ENCODE results near the gene C20orf202.
"Not testable (repeated sequence)": the region's sequence is repeated elsewhere in the genome, so short reads cannot be mapped to it uniquely, and the experiment has no call there.

C20orf202 gene

DNA sequence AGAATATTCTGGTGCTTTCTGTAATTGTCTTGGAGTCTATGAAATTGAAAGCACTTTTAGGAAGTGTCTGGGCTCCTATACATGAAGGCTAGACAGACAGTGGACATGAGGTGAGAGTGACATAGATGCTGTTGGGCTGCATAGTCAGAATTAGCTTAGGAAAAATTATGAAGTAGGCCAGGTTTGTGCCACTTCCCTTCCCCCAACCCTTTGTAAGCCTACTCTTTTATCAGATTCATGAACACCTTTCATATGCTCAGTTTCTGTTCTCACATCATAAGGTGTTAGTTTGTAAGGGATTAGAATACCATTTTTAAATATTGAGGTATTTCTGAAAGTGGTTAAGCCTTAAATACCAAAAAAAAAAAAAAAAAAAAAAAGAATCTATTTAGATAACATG, 44.4 kb downstream of the C20orf202 start:
- DNase-seq (ENCODE audit: low read depth), result no peak

DNA sequence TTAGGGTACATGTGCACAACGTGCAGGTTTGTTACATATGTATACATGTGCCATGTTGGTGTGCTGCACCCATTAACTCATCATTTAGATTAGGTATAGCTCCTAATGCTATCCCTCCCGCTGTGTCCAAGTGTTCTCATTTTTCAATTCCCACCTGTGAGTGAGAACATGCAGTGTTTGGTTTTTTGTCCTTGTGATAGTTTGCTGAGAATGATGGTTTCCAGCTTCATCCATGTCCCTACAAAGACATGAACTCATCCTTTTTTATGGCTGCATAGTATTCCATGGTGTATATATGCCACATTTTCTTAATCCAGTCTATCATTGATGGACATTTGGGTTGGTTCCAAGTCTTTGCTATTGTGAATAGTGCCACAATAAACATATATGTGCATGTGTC, 47.0 kb downstream of the C20orf202 start:
- not testable (repeated sequence) for DNase-seq (ENCODE audit: low read depth)

DNA sequence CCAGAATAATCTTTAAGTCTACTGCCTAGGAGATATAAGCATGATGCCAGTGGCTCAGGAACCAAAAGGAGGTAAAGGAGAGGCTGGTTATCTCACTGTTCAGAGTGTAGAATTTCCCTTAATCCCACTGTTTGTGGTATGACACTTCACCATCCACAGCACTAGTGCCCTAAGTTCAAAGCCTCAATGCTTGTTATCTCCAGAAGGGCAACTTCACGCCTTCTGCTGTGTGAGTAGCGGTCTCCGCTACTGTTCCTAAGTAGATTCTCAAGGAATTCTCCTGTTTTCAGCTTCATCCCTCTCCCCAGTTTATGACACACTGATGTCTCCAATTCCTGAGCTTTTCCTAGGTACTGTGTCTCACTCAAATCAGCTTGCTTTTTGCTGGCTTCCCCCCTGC, 49.2 kb downstream of the C20orf202 start:
- no peak for DNase-seq (ENCODE audit: low read depth)

DNA sequence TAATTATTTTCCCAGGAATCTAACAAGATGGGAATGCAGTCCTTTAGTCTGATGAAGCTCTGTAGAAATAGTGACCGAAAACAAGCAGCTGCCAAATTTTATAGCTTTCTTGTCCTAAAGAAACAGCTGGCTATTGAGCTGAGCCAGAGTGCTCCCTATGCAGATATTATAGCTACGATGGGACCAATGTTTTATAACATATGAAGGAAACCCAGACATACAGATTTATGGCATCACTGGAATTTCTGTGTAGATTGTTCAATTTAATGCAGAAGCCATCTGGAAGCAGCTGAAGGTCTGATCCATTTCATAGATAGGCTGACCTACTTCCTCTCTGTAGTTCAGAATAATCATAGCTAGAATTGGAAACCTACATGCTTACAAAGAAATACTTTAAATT, 51.0 kb downstream of the C20orf202 start:
- DNase-seq (ENCODE audit: low read depth), result no peak

DNA sequence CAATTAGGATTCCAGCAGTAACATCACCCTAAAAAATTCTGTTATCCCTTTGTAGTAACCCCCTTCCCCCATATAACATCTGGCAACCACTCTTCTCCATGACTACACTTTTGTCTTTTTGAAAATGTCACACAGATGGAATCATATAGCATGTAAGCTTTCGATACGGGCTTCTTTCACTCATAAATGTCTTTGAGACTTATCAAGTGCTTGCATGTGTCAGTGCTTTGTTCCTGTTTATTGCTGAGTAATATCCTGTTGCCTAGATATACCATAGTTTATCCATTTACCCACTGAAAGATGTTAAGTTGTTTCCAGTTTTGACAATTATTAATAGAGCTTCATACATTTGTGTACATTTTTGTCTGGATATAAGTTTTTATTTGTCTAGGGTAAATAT, 52.4 kb downstream of the C20orf202 start:
- DNase-seq (ENCODE audit: low read depth), result no peak
